H9 (cell line): ENCODE data around the gene ERICH6. TPM values are rescaled to one million over a fixed set of nuclear protein-coding genes. Genes with fewer than 3 reads are reported as not detected.

ENCODE experiments used
- DNase-seq: peaks from one replicate; pipeline ENCODE4 v3.0.0-alpha.2; 2017
- H2AFZ ChIP-seq: one replicate; pipeline ENCODE4 v1.6.1; 2013; ENCODE audit warnings: mild to moderate bottlenecking, low read length, control low read depth, moderate library complexity
- H2AK5ac ChIP-seq: 2 replicates; pipeline ENCODE4 v1.6.1; 2013; ENCODE audit warnings: low read length, control low read depth, mixed read lengths; ENCODE audit not compliant: insufficient read length
- H2BK120ac ChIP-seq: one replicate; pipeline ENCODE4 v1.6.1; 2013; ENCODE audit warnings: low read depth, mild to moderate bottlenecking, low read length, control low read depth, inconsistent platforms; ENCODE audit not compliant: poor library complexity, severe bottlenecking
- H2BK12ac ChIP-seq: 2 replicates; pipeline ENCODE4 v1.6.1; 2013; ENCODE audit warnings: low read length, control low read depth, mixed read lengths, low read depth; ENCODE audit not compliant: insufficient read length
- H2BK15ac ChIP-seq: 2 replicates; pipeline ENCODE4 v1.6.1; 2013; ENCODE audit warnings: low read depth, low read length, control low read depth
- H2BK20ac ChIP-seq: one replicate; pipeline ENCODE4 v1.6.1; 2013; ENCODE audit warnings: low read depth, mild to moderate bottlenecking, low read length, control low read depth, inconsistent platforms; ENCODE audit not compliant: poor library complexity, severe bottlenecking
- H2BK5ac ChIP-seq: 2 replicates; pipeline ENCODE4 v1.6.1; 2013; ENCODE audit warnings: low read length, control low read depth, mixed read lengths; ENCODE audit not compliant: insufficient read length
- H3K14ac ChIP-seq: 2 replicates; pipeline ENCODE4 v1.6.1; 2013; ENCODE audit warnings: low read length, control low read depth; ENCODE audit not compliant: insufficient read depth
- H3K18ac ChIP-seq: 2 replicates; pipeline ENCODE4 v1.6.1; 2013; ENCODE audit warnings: low read depth, mild to moderate bottlenecking, mixed read lengths, low read length, control low read depth; ENCODE audit not compliant: insufficient read length
- H3K23ac ChIP-seq: 2 replicates; pipeline ENCODE4 v1.6.1; 2013; ENCODE audit warnings: low read length, control low read depth, mixed read lengths, low read depth; ENCODE audit not compliant: insufficient read length
- H3K23me2 ChIP-seq: 2 replicates; pipeline ENCODE4 v1.6.1; 2013; ENCODE audit warnings: low read depth, mild to moderate bottlenecking, mixed read lengths, low read length, control low read depth; ENCODE audit not compliant: insufficient read length, poor library complexity, severe bottlenecking
- H3K27ac ChIP-seq: 2 replicates; pipeline ENCODE4 v1.5.1; 2013; ENCODE audit warnings: low read length, control low read depth, mixed read lengths, low read depth; ENCODE audit not compliant: insufficient read length
- H3K27me3 ChIP-seq: 2 replicates; pipeline ENCODE4 v1.6.1; 2013; ENCODE audit warnings: low read length, control low read depth, inconsistent platforms; ENCODE audit not compliant: insufficient read depth
- H3K4ac ChIP-seq: 2 replicates; pipeline ENCODE4 v1.6.1; 2013; ENCODE audit warnings: low read depth, mild to moderate bottlenecking, control low read depth, inconsistent platforms, low read length, moderate library complexity
- H3K4me1 ChIP-seq: 2 replicates; pipeline ENCODE4 v1.6.1; 2013; ENCODE audit warnings: low read length, control low read depth, inconsistent platforms; ENCODE audit not compliant: insufficient read depth
- H3K4me2 ChIP-seq: 2 replicates; pipeline ENCODE4 v1.6.1; 2013; ENCODE audit warnings: low read length, control low read depth, mixed read lengths; ENCODE audit not compliant: insufficient read length, insufficient read depth
- H3K56ac ChIP-seq: 2 replicates; pipeline ENCODE4 v1.6.1; 2013; ENCODE audit warnings: low read depth, mild to moderate bottlenecking, mixed read lengths, low read length, control low read depth; ENCODE audit not compliant: insufficient read length
- H3K79me1 ChIP-seq: 2 replicates; pipeline ENCODE4 v1.6.1; 2013; ENCODE audit warnings: low read depth, mild to moderate bottlenecking, moderate library complexity, low read length, control low read depth, inconsistent platforms; ENCODE audit not compliant: insufficient read depth, poor library complexity, severe bottlenecking
- H3K79me2 ChIP-seq: 2 replicates; pipeline ENCODE4 v1.6.1; 2013; ENCODE audit warnings: low read length, control low read depth, inconsistent platforms; ENCODE audit not compliant: insufficient read depth
- H3K9ac ChIP-seq: 2 replicates; pipeline ENCODE4 v1.6.1; 2013; ENCODE audit warnings: low read length, control low read depth, mixed read lengths; ENCODE audit not compliant: insufficient read length; ENCODE audit errors: extremely low read depth
- H3K9me3 ChIP-seq: one replicate; pipeline ENCODE4 v1.6.1; 2013; ENCODE audit warnings: low read depth, low read length, inconsistent platforms; ENCODE audit not compliant: control insufficient read depth
- H3T11ph ChIP-seq: one replicate; pipeline ENCODE4 v1.6.1; 2013; ENCODE audit warnings: mild to moderate bottlenecking, low read length, control low read depth, inconsistent platforms
- H4K20me1 ChIP-seq: one replicate; pipeline ENCODE4 v1.6.1; 2013; ENCODE audit not compliant: control insufficient read depth, insufficient read length, insufficient read depth
- H4K5ac ChIP-seq: 2 replicates; pipeline ENCODE4 v1.6.1; 2013; ENCODE audit warnings: low read depth, mild to moderate bottlenecking, mixed read lengths, low read length, control low read depth; ENCODE audit not compliant: insufficient read length
- H4K8ac ChIP-seq: replicated peaks from 2 replicates; pipeline ENCODE4 v1.6.1; 2013; ENCODE audit warnings: low read length, control low read depth, mixed read lengths, low read depth; ENCODE audit not compliant: insufficient read length
- H4K91ac ChIP-seq: 2 replicates; pipeline ENCODE4 v1.6.1; 2013; ENCODE audit warnings: low read depth, mild to moderate bottlenecking, moderate library complexity, mixed read lengths, low read length, control low read depth; ENCODE audit not compliant: insufficient read length
- H3K27ac Mint-ChIP-seq, 3 experiments: 2 replicates in 2 of 3; 3 replicates in 1 of 3; pipeline ENCODE4 v1.8.0; 2020 to 2021; ENCODE audit warnings: mixed read lengths in 3 of 3, mild to moderate bottlenecking in 1 of 3, moderate library complexity in 1 of 3
- H3K27me3 Mint-ChIP-seq: 2 replicates; pipeline ENCODE4 v1.8.0; 2021; ENCODE audit warnings: low read depth, mild to moderate bottlenecking, moderate library complexity, mixed read lengths
- H3K36me3 Mint-ChIP-seq, 3 experiments: 2 replicates in 2 of 3; 3 replicates in 1 of 3; pipeline ENCODE4 v1.8.0; 2020 to 2021; ENCODE audit warnings: low read depth in 3 of 3, mixed read lengths in 3 of 3; ENCODE audit not compliant: insufficient read depth in 1 of 3
- H3K4me1 Mint-ChIP-seq, 2 experiments: 2 replicates each; pipeline ENCODE4 v1.8.0; 2020; ENCODE audit warnings: mixed read lengths in 2 of 2
- H3K4me3 Mint-ChIP-seq, 2 experiments: 2 replicates in 1 of 2; 3 replicates in 1 of 2; pipeline ENCODE4 v1.8.0; 2020 to 2021; ENCODE audit warnings: mild to moderate bottlenecking in 2 of 2, mixed read lengths in 2 of 2, moderate library complexity in 1 of 2
- H3K9me3 Mint-ChIP-seq, 2 experiments: 2 replicates in 1 of 2; 3 replicates in 1 of 2; pipeline ENCODE4 v1.8.0; 2020; ENCODE audit warnings: mild to moderate bottlenecking in 2 of 2, mixed read lengths in 2 of 2, moderate library complexity in 1 of 2
- CTCF ChIP-seq: fragments of 200-600 bp; sonication (generic); conservative IDR thresholded peaks from 3 replicates; pipeline ENCODE4 v1.8.0; 2021; ENCODE audit warnings: antibody characterized with exemption, mild to moderate bottlenecking
- WGBS: extraction: QIAGEN DNeasy Blood & Tissue Kit; methylation state at CpG from one replicate; pipeline ENCODE4 v1.1.7; 2013; ENCODE audit warnings: missing lambda C conversion rate, low lambda C conversion rate, mixed read lengths; ENCODE audit not compliant: insufficient read length; ENCODE audit errors: extremely low coverage; 5-methylcytosine and 5-hydroxymethylcytosine counted together
- total RNA-seq: library from RNA; stranded (reverse); gene quantifications from 2 replicates; pipeline ENCODE4 v1.2.1, GENCODE V29; 2021

The ERICH6 gene
- total RNA-seq, 1 experiment from 2014 or later: not detected

GRCh38 chr3:150682279-150682678 lies 21.4 kb downstream of the ERICH6 start:
- Histone ChIP-seq H3K27me3 (no peaks in the 10 kb centered on the region), H3K27ac (no peak overlapping the region), H3K23ac (no peak overlapping the region), H4K5ac (no peak overlapping the region), H3K23me2 (no peaks in the 10 kb centered on the region), H3K9me3 (no peaks in the 10 kb centered on the region), H4K20me1 (no peaks in the 10 kb centered on the region), H3K9ac (no peak overlapping the region), H2BK15ac (no peak overlapping the region), H4K91ac (no peak overlapping the region), H2BK20ac (no peak overlapping the region), H2BK120ac (no peak overlapping the region), H3K56ac (no peak overlapping the region), H2BK5ac (no peak overlapping the region), H3K14ac (no peak overlapping the region), H3K4ac (no peak overlapping the region), H2BK12ac (no peak overlapping the region), H3K18ac (no peak overlapping the region), H3K4me1 (no peaks in the 10 kb centered on the region), H2AK5ac (no peak overlapping the region), H2AFZ (no peak overlapping the region), H3T11ph (no peak overlapping the region), H3K79me1 (no peaks in the 10 kb centered on the region), H3K79me2 (no peaks in the 10 kb centered on the region; the same call in 1 of the 2 replicates), H4K8ac (no peak overlapping the region), H3K4me2 (no peak overlapping the region)
- H3K9me3 Mint-ChIP-seq: peaks cover 0 to 2% of the 10 kb centered on the region in 2 experiments; a peak in 2 of 5 replicates
- no peaks in the 10 kb centered on the region for H3K36me3 Mint-ChIP-seq
- no peaks in the 10 kb centered on the region for H3K27me3 Mint-ChIP-seq
- no peak overlapping the region for H3K4me3 Mint-ChIP-seq
- no peaks in the 10 kb centered on the region for H3K4me1 Mint-ChIP-seq
- no CpG with 5 or more reads among the region's 1 CpG for WGBS
- no peak for DNase-seq
- TF ChIP-seq CTCF: no peak
- H3K27ac Mint-ChIP-seq: no peak overlapping the region
